AG04449 (cell line): ENCODE measurements around the gene HRK.

ENCODE experiments used
- CTCF ChIA-PET: fragments of 350-600 bp; formaldehyde crosslinking; extraction: SDS; loops from one replicate; lab custom pipeline; 2021; ENCODE audit warnings: antibody characterized with exemption; lab: Yijun Ruan, JAX
- POLR2A ChIA-PET: fragments of 400-600, 350-600 bp; formaldehyde crosslinking; extraction: SDS; loops from one replicate; lab custom pipeline; 2020; ENCODE audit warnings: antibody characterized with exemption, inconsistent platforms; lab: Yijun Ruan, JAX
- DNase-seq: peaks from one replicate; pipeline ENCODE4 v3.0.0-alpha.2; 2010; ENCODE audit warnings: low read depth, low spot score
- H3K4me3 ChIP-seq: 2 replicates; pipeline ENCODE4 v1.5.1; 2011; ENCODE audit warnings: low read depth, mild to moderate bottlenecking, control low read depth, low read length
- TF ChIP-seq, protein P1 (sequence below): IDR thresholded peaks from one replicate; pipeline ENCODE4 v1.5.1; 2011; ENCODE audit warnings: mild to moderate bottlenecking, moderate library complexity, low read length, control low read depth, inconsistent platforms; ENCODE audit not compliant: insufficient read depth; ENCODE audit errors: missing control alignments

HRK gene

GRCh38 chr12:116906285-116906684 lies 25.0 kb upstream of the HRK start:
- ChIA-PET CTCF (no interaction called here), POLR2A (no interaction called here)
- H3K4me3 ChIP-seq: no peak overlapping the region
- no peak for DNase-seq
- TF ChIP-seq, protein P1, sequence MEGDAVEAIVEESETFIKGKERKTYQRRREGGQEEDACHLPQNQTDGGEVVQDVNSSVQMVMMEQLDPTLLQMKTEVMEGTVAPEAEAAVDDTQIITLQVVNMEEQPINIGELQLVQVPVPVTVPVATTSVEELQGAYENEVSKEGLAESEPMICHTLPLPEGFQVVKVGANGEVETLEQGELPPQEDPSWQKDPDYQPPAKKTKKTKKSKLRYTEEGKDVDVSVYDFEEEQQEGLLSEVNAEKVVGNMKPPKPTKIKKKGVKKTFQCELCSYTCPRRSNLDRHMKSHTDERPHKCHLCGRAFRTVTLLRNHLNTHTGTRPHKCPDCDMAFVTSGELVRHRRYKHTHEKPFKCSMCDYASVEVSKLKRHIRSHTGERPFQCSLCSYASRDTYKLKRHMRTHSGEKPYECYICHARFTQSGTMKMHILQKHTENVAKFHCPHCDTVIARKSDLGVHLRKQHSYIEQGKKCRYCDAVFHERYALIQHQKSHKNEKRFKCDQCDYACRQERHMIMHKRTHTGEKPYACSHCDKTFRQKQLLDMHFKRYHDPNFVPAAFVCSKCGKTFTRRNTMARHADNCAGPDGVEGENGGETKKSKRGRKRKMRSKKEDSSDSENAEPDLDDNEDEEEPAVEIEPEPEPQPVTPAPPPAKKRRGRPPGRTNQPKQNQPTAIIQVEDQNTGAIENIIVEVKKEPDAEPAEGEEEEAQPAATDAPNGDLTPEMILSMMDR: no peak

DNA sequence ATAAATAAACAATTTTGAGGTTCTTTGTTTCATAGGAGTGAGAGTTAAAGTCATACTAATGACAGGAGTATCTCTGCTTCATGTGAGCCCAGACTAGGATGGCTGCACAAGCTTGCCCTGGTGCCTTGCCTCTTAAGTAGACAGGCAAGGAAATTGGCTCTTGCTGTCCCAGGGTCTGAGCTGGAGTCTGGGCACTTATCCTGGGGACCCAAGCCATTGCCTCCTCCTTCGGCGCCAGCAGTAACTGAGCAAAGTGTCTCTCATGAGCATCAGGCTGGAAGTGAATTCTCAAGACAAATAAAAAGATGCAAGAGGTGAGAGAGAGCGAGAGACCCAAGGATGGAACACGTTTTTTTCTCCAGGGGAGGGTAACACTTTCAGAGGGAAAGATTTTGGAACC lies 22.6 kb upstream of the HRK start:
- POLR2A ChIA-PET: no interaction called here
- CTCF ChIA-PET: no interaction called here
- DNase-seq: no peak
- H3K4me3 ChIP-seq: no peak overlapping the region
- TF ChIP-seq, protein P1: no peak

GRCh38 chr12:116901612-116902011 lies 20.4 kb upstream of the HRK start:
- TF ChIP-seq, protein P1: no peak
- ChIA-PET POLR2A (no interaction called here), CTCF (no interaction called here)
- DNase-seq: no peak
- no peak overlapping the region for H3K4me3 ChIP-seq

DNA sequence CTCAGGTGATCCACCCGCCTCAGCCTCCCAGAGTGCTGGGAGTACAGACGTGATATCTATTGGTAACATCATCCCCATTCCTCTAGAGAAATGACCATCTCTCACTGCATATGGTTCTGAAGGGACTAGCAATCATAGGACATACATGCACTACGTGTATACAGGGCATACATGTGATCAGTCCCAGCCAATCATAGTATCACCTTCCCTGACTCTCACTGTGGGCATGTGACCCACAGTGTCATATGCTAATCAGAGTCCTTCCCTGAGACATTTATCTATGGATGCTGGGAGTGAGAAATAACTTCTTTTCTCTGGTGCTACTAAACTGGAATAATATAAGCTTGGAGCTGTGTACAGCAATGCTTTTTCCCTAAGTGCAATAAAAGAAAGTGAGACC lies 17.4 kb upstream of the HRK start:
- DNase-seq: no peak
- POLR2A ChIA-PET: no interaction called here
- no peak overlapping the region for H3K4me3 ChIP-seq
- TF ChIP-seq, protein P1: no peak
- CTCF ChIA-PET: interaction anchor here (0.9 to 1.1 kb wide), 2 partner anchors 18 to 194 kb away, joined by 3 read pairs; partner anchors contain the start of gene HRK

- DNase-seq: no peak
- CTCF ChIA-PET: interaction anchor here (2.2 kb wide), 1 partner anchor 15 kb away, joined by 12 read pairs; no protein-coding TSS in a partner anchor
- no peak overlapping the region for H3K4me3 ChIP-seq
- TF ChIP-seq, protein P1: no peak
- POLR2A ChIA-PET: no interaction called here
Observed at GRCh38 chr12:116897476-116897875, 16.2 kb upstream of the HRK start.

GRCh38 chr12:116896411-116896924 lies 15.2 kb upstream of the HRK start:
- TF ChIP-seq, protein P1: no peak
- ChIA-PET CTCF (interaction anchor here (2.2 kb wide), 1 partner anchor 14 kb away, joined by 12 read pairs; no protein-coding TSS in a partner anchor), POLR2A (no interaction called here)
- H3K4me3 ChIP-seq: no peak overlapping the region
- no peak for DNase-seq
